ENCODE measurements around the gene ADORA1. TPM values are rescaled to one million over a fixed set of nuclear protein-coding genes. Genes with fewer than 3 reads are reported as not detected.

Gene ADORA1
- polyA plus RNA-seq, 1 donor (not counting 4 experiments of a cell fraction or from before 2014, with no cell fraction given) = 0.09 TPM

- H3K4me3 ChIP-seq (ENCODE audit: control insufficient read depth in 2 of 3, extremely low read depth in 1 of 3, insufficient read depth in 2 of 3, low read depth in 1 of 3, low read length in 3 of 3) = no peak overlapping the region
- H3K27ac ChIP-seq (ENCODE audit: control insufficient read depth, insufficient read depth, low read length) = no peak overlapping the region
- no peak for FAIRE-seq
- H3K27me3 ChIP-seq (ENCODE audit: control insufficient read depth, extremely low read depth, insufficient read depth, low read length) = no peaks in the 10 kb centered on the region
- peaks cover 42% of the 10 kb centered on the region for H3K4me1 ChIP-seq (ENCODE audit: control insufficient read depth, extremely low read depth, insufficient read depth, low read length)
- H2AFZ ChIP-seq (ENCODE audit: control insufficient read depth, low read length) = no peak overlapping the region
- no peaks in the 10 kb centered on the region for H3K79me2 ChIP-seq (ENCODE audit: control insufficient read depth, insufficient read depth, low read length)
- H3K9ac ChIP-seq (ENCODE audit: control insufficient read depth, extremely low read depth, insufficient read depth, low read length) = no peak overlapping the region
- dilution Hi-C loops (cut with MboI; ENCODE audit: extremely low pct_ligation_motif_present, low sequenced_read_pairs) = no loop called here
- H3K4me2 ChIP-seq (ENCODE audit: control insufficient read depth, extremely low read depth, insufficient read depth, low read depth, low read length) = no peak overlapping the region
- no peaks in the 10 kb centered on the region for H4K20me1 ChIP-seq (ENCODE audit: control insufficient read depth, extremely low read depth, insufficient read depth, low read length)
- H3K9me3 ChIP-seq (ENCODE audit: control insufficient read depth, low read depth, low read length) = no peaks in the 10 kb centered on the region
- H3K36me3 ChIP-seq (ENCODE audit: control insufficient read depth in 2 of 2, extremely low read depth in 1 of 2, insufficient read depth in 2 of 2, low read length in 2 of 2) = no peaks in the 10 kb centered on the region
- no peak for TF ChIP-seq EZH2 (IDR thresholded peaks at IDR 0.05; ENCODE audit: low read length)
- no peak for TF ChIP-seq CTCF (optimal IDR thresholded peaks at IDR 0.05 in 1 of 3, IDR thresholded peaks at IDR 0.05 in 1 of 3, conservative IDR thresholded peaks at IDR 0.05 in 1 of 3; ENCODE audit: extremely low read depth in 1 of 3, insufficient read depth in 2 of 3, low read length in 3 of 3)
- no peaks in the 10 kb centered on the region for H3K9me1 ChIP-seq (ENCODE audit: control insufficient read depth, extremely low read depth, insufficient read depth, low read length)
- no peak for DNase-seq (ENCODE audit: low read depth, low spot score)
These were observed 36.9 kb upstream of the ADORA1 start for GRCh38 chr1:203090421-203091198.

GRCh38 chr1:203091199-203091477, 36.4 kb upstream of the ADORA1 start:
- H3K9me3 ChIP-seq (ENCODE audit: control insufficient read depth, low read depth, low read length) = no peaks in the 10 kb centered on the region
- DNase-seq (ENCODE audit: low read depth, low spot score) = no peak
- no peak overlapping the region for H2AFZ ChIP-seq (ENCODE audit: control insufficient read depth, low read length)
- no peaks in the 10 kb centered on the region for H4K20me1 ChIP-seq (ENCODE audit: control insufficient read depth, extremely low read depth, insufficient read depth, low read length)
- no peaks in the 10 kb centered on the region for H3K27me3 ChIP-seq (ENCODE audit: control insufficient read depth, extremely low read depth, insufficient read depth, low read length)
- H3K4me3 ChIP-seq (ENCODE audit: control insufficient read depth in 2 of 3, extremely low read depth in 1 of 3, insufficient read depth in 2 of 3, low read depth in 1 of 3, low read length in 3 of 3) = no peak overlapping the region
- no peaks in the 10 kb centered on the region for H3K9me1 ChIP-seq (ENCODE audit: control insufficient read depth, extremely low read depth, insufficient read depth, low read length)
- no peak overlapping the region for H3K9ac ChIP-seq (ENCODE audit: control insufficient read depth, extremely low read depth, insufficient read depth, low read length)
- no peak for FAIRE-seq
- dilution Hi-C loops (cut with MboI; ENCODE audit: extremely low pct_ligation_motif_present, low sequenced_read_pairs) = no loop called here
- no peak overlapping the region for H3K27ac ChIP-seq (ENCODE audit: control insufficient read depth, insufficient read depth, low read length)
- H3K4me1 ChIP-seq (ENCODE audit: control insufficient read depth, extremely low read depth, insufficient read depth, low read length) = peaks cover 42% of the 10 kb centered on the region
- H3K79me2 ChIP-seq (ENCODE audit: control insufficient read depth, insufficient read depth, low read length) = no peaks in the 10 kb centered on the region
- H3K36me3 ChIP-seq (ENCODE audit: control insufficient read depth in 2 of 2, extremely low read depth in 1 of 2, insufficient read depth in 2 of 2, low read length in 2 of 2) = no peaks in the 10 kb centered on the region
- TF ChIP-seq CTCF (optimal IDR thresholded peaks at IDR 0.05 in 1 of 3, IDR thresholded peaks at IDR 0.05 in 1 of 3, conservative IDR thresholded peaks at IDR 0.05 in 1 of 3; ENCODE audit: extremely low read depth in 1 of 3, insufficient read depth in 2 of 3, low read length in 3 of 3) (no peak), EZH2 (IDR thresholded peaks at IDR 0.05; ENCODE audit: low read length) (no peak)
- no peak overlapping the region for H3K4me2 ChIP-seq (ENCODE audit: control insufficient read depth, extremely low read depth, insufficient read depth, low read depth, low read length)
